ENCODE data around the gene KCND3.

KCND3 gene

GRCh38 chr1:111735321-111735720 lies 254.1 kb downstream of the KCND3 start:
- peaks cover 34 to 51% of the 10 kb centered on the region in 2 donors for H3K4me1 ChIP-seq (ENCODE audit: control insufficient read depth in 2 of 2, insufficient read depth in 1 of 2, low read depth in 1 of 2, low read length in 2 of 2)
- H2BK120ac ChIP-seq (ENCODE audit: low read depth, low read length): no peak overlapping the region
- H4K91ac ChIP-seq (ENCODE audit: low read depth, low read length, poor library complexity): no peak overlapping the region
- peaks cover 0 to 4% of the 10 kb centered on the region in 2 donors for H3K36me3 ChIP-seq (replicated peaks in 1 of 2; ENCODE audit: control insufficient read depth in 2 of 2, insufficient read depth in 2 of 2, low read length in 2 of 2)
- no peak overlapping the region for H3K4me3 ChIP-seq (ENCODE audit: low read length in 2 of 2)
- no peak overlapping the region for H2BK5ac ChIP-seq (ENCODE audit: low read length)
- no peak overlapping the region for H2AFZ ChIP-seq (ENCODE audit: low read length)
- no peak overlapping the region for H3K18ac ChIP-seq (ENCODE audit: low read length)
- no peak overlapping the region for H2BK12ac ChIP-seq (ENCODE audit: low read length)
- no peak overlapping the region for H3K14ac ChIP-seq (ENCODE audit: low read length)
- H4K8ac ChIP-seq (ENCODE audit: low read depth, low read length): no peak overlapping the region
- no peak overlapping the region for H2BK15ac ChIP-seq (ENCODE audit: low read length)
- no peak overlapping the region for H2AK5ac ChIP-seq (ENCODE audit: low read depth, low read length)
- no peaks in the 10 kb centered on the region for H3K9me3 ChIP-seq (replicated peaks in 1 of 2; ENCODE audit: control insufficient read depth in 2 of 2, insufficient read depth in 1 of 2, low read depth in 1 of 2, low read length in 2 of 2)
- peaks cover 6% of the 10 kb centered on the region for H3K79me1 ChIP-seq (ENCODE audit: low read depth, low read length)
- peak overlapping the region; percentile 36 for H3K4me2 ChIP-seq (ENCODE audit: insufficient read depth, low read length, poor library complexity, severe bottlenecking)
- no peak overlapping the region for H3K4ac ChIP-seq (ENCODE audit: low read length)
- H3K27me3 ChIP-seq (ENCODE audit: control insufficient read depth in 3 of 3, insufficient read depth in 3 of 3, low read depth in 1 of 3, low read length in 3 of 3): no peaks in the 10 kb centered on the region
- no peak overlapping the region for H3K27ac ChIP-seq (replicated peaks; ENCODE audit: low read length)
- no peak overlapping the region for H3K23ac ChIP-seq (ENCODE audit: low read depth, low read length, poor library complexity)
- no CpG with 5 or more reads among the region's 4 CpGs for WGBS, 2 donors (ENCODE audit: extremely low coverage in 2 of 2, insufficient read length in 2 of 2, insufficient replicate concordance in 1 of 2)
- DNase-seq (ENCODE audit: low spot score): no peak
- H3K9ac ChIP-seq (ENCODE audit: low read depth, low read length, poor library complexity): no peak overlapping the region

- Histone ChIP-seq H3K27me3 (ENCODE audit: control insufficient read depth in 3 of 3, insufficient read depth in 3 of 3, low read depth in 1 of 3, low read length in 3 of 3) (no peaks in the 10 kb centered on the region), H3K14ac (ENCODE audit: low read length) (no peak overlapping the region), H4K91ac (ENCODE audit: low read depth, low read length, poor library complexity) (no peak overlapping the region), H3K4ac (ENCODE audit: low read length) (no peak overlapping the region), H2AK5ac (ENCODE audit: low read depth, low read length) (no peak overlapping the region), H3K4me1 (ENCODE audit: control insufficient read depth in 2 of 2, insufficient read depth in 1 of 2, low read depth in 1 of 2, low read length in 2 of 2) (peaks cover 38 to 56% of the 10 kb centered on the region in 2 donors), H3K36me3 (replicated peaks in 1 of 2; ENCODE audit: control insufficient read depth in 2 of 2, insufficient read depth in 2 of 2, low read length in 2 of 2) (peaks cover 0 to 4% of the 10 kb centered on the region in 2 donors), H3K23ac (ENCODE audit: low read depth, low read length, poor library complexity) (no peak overlapping the region), H3K27ac (replicated peaks; ENCODE audit: low read length) (no peak overlapping the region), H2BK5ac (ENCODE audit: low read length) (no peak overlapping the region), H3K4me3 (ENCODE audit: low read length in 2 of 2) (no peak overlapping the region), H3K9ac (ENCODE audit: low read depth, low read length, poor library complexity) (no peak overlapping the region), H3K9me3 (replicated peaks in 1 of 2; ENCODE audit: control insufficient read depth in 2 of 2, insufficient read depth in 1 of 2, low read depth in 1 of 2, low read length in 2 of 2) (no peaks in the 10 kb centered on the region), H3K79me1 (ENCODE audit: low read depth, low read length) (peaks cover 6% of the 10 kb centered on the region), H3K4me2 (ENCODE audit: insufficient read depth, low read length, poor library complexity, severe bottlenecking) (no peak overlapping the region), H2BK12ac (ENCODE audit: low read length) (no peak overlapping the region), H4K8ac (ENCODE audit: low read depth, low read length) (no peak overlapping the region), H2AFZ (ENCODE audit: low read length) (no peak overlapping the region), H2BK120ac (ENCODE audit: low read depth, low read length) (no peak overlapping the region), H2BK15ac (ENCODE audit: low read length) (no peak overlapping the region), H3K18ac (ENCODE audit: low read length) (no peak overlapping the region)
- WGBS, 2 donors (ENCODE audit: extremely low coverage in 2 of 2, insufficient read length in 2 of 2, insufficient replicate concordance in 1 of 2): no CpG with 5 or more reads among the region's 3 CpGs
- DNase-seq (ENCODE audit: low spot score): no peak
Observed at GRCh38 chr1:111734856-111735255, 254.6 kb downstream of the KCND3 start.

GRCh38 chr1:111734426-111734825 lies 255.0 kb downstream of the KCND3 start:
- peaks cover 6% of the 10 kb centered on the region for H3K79me1 ChIP-seq (ENCODE audit: low read depth, low read length)
- no peak overlapping the region for H2AK5ac ChIP-seq (ENCODE audit: low read depth, low read length)
- H3K4me2 ChIP-seq (ENCODE audit: insufficient read depth, low read length, poor library complexity, severe bottlenecking): no peak overlapping the region
- H3K27me3 ChIP-seq (ENCODE audit: control insufficient read depth in 3 of 3, insufficient read depth in 3 of 3, low read depth in 1 of 3, low read length in 3 of 3): no peaks in the 10 kb centered on the region
- no peak for DNase-seq (ENCODE audit: low spot score)
- H2BK12ac ChIP-seq (ENCODE audit: low read length): no peak overlapping the region
- no peak overlapping the region for H3K18ac ChIP-seq (ENCODE audit: low read length)
- no peak overlapping the region for H3K4ac ChIP-seq (ENCODE audit: low read length)
- no peak overlapping the region for H3K27ac ChIP-seq (replicated peaks; ENCODE audit: low read length)
- H3K9ac ChIP-seq (ENCODE audit: low read depth, low read length, poor library complexity): no peak overlapping the region
- no CpG with 5 or more reads among the region's 3 CpGs for WGBS, 2 donors (ENCODE audit: extremely low coverage in 2 of 2, insufficient read length in 2 of 2, insufficient replicate concordance in 1 of 2)
- peaks cover 43 to 60% of the 10 kb centered on the region in 2 donors for H3K4me1 ChIP-seq (ENCODE audit: control insufficient read depth in 2 of 2, insufficient read depth in 1 of 2, low read depth in 1 of 2, low read length in 2 of 2)
- H2BK120ac ChIP-seq (ENCODE audit: low read depth, low read length): no peak overlapping the region
- no peak overlapping the region for H3K14ac ChIP-seq (ENCODE audit: low read length)
- H3K9me3 ChIP-seq (replicated peaks in 1 of 2; ENCODE audit: control insufficient read depth in 2 of 2, insufficient read depth in 1 of 2, low read depth in 1 of 2, low read length in 2 of 2): no peaks in the 10 kb centered on the region
- no peak overlapping the region for H4K91ac ChIP-seq (ENCODE audit: low read depth, low read length, poor library complexity)
- no peak overlapping the region for H3K23ac ChIP-seq (ENCODE audit: low read depth, low read length, poor library complexity)
- no peak overlapping the region for H3K4me3 ChIP-seq (ENCODE audit: low read length in 2 of 2)
- no peak overlapping the region for H2BK15ac ChIP-seq (ENCODE audit: low read length)
- no peak overlapping the region for H4K8ac ChIP-seq (ENCODE audit: low read depth, low read length)
- H2BK5ac ChIP-seq (ENCODE audit: low read length): no peak overlapping the region
- H2AFZ ChIP-seq (ENCODE audit: low read length): no peak overlapping the region
- H3K36me3 ChIP-seq (replicated peaks in 1 of 2; ENCODE audit: control insufficient read depth in 2 of 2, insufficient read depth in 2 of 2, low read length in 2 of 2): peaks cover 0 to 4% of the 10 kb centered on the region in 2 donors

GRCh38 chr1:111733992-111734341 lies 255.5 kb downstream of the KCND3 start:
- no CpG with 5 or more reads among the region's 5 CpGs for WGBS, 2 donors (ENCODE audit: extremely low coverage in 2 of 2, insufficient read length in 2 of 2, insufficient replicate concordance in 1 of 2)
- H3K27me3 ChIP-seq (ENCODE audit: control insufficient read depth in 3 of 3, insufficient read depth in 3 of 3, low read depth in 1 of 3, low read length in 3 of 3): no peaks in the 10 kb centered on the region
- no peaks in the 10 kb centered on the region for H3K9me3 ChIP-seq (replicated peaks in 1 of 2; ENCODE audit: control insufficient read depth in 2 of 2, insufficient read depth in 1 of 2, low read depth in 1 of 2, low read length in 2 of 2)
- H3K27ac ChIP-seq (replicated peaks; ENCODE audit: low read length): no peak overlapping the region
- no peak overlapping the region for H3K4ac ChIP-seq (ENCODE audit: low read length)
- peaks cover 0 to 4% of the 10 kb centered on the region in 2 donors for H3K36me3 ChIP-seq (replicated peaks in 1 of 2; ENCODE audit: control insufficient read depth in 2 of 2, insufficient read depth in 2 of 2, low read length in 2 of 2)
- H3K23ac ChIP-seq (ENCODE audit: low read depth, low read length, poor library complexity): no peak overlapping the region
- DNase-seq (ENCODE audit: low spot score): no peak
- no peak overlapping the region for H4K8ac ChIP-seq (ENCODE audit: low read depth, low read length)
- H3K4me2 ChIP-seq (ENCODE audit: insufficient read depth, low read length, poor library complexity, severe bottlenecking): no peak overlapping the region
- peak overlapping the region; percentile 53 for H2BK12ac ChIP-seq (ENCODE audit: low read length)
- peaks cover 7% of the 10 kb centered on the region for H3K79me1 ChIP-seq (ENCODE audit: low read depth, low read length)
- H3K4me3 ChIP-seq (ENCODE audit: low read length in 2 of 2): no peak overlapping the region
- no peak overlapping the region for H2BK120ac ChIP-seq (ENCODE audit: low read depth, low read length)
- H2BK5ac ChIP-seq (ENCODE audit: low read length): no peak overlapping the region
- peaks cover 47 to 61% of the 10 kb centered on the region in 2 donors for H3K4me1 ChIP-seq (ENCODE audit: control insufficient read depth in 2 of 2, insufficient read depth in 1 of 2, low read depth in 1 of 2, low read length in 2 of 2)
- H3K9ac ChIP-seq (ENCODE audit: low read depth, low read length, poor library complexity): no peak overlapping the region
- H4K91ac ChIP-seq (ENCODE audit: low read depth, low read length, poor library complexity): no peak overlapping the region
- no peak overlapping the region for H2AFZ ChIP-seq (ENCODE audit: low read length)
- peak overlapping the region; percentile 29 for H2BK15ac ChIP-seq (ENCODE audit: low read length)
- peak overlapping the region; percentile 72 for H2AK5ac ChIP-seq (ENCODE audit: low read depth, low read length)
- H3K18ac ChIP-seq (ENCODE audit: low read length): peak overlapping the region; percentile 31
- no peak overlapping the region for H3K14ac ChIP-seq (ENCODE audit: low read length)

All from neuronal stem cell (in vitro differentiated cells).